ENCODE data around the gene PDGFC.

Gene PDGFC

DNA sequence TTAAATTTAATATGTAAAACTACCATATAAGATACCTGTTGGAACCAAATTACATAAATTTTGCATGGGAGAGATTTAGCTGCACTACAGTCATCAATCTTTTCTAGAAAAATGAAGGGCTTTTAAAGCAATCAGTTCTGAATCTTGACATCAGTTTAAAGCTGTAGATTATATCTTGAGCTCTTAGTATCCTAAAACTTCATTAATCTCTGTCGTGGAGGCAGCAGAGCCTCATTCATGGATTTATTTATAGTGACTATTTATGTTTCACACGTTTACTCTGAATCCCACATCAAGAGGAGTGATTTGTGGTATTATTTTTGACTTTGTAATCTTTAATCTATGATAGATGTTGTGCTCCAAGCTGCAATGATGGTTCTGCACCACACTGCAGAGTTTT, 175.9 kb downstream of the PDGFC start:
- Histone ChIP-seq H3K9me3 (ENCODE audit: control insufficient read depth, insufficient read depth, low read length) (no peaks in the 10 kb centered on the region), H3K36me3 (ENCODE audit: insufficient read depth, low read length) (no peaks in the 10 kb centered on the region), H3K9ac (ENCODE audit: low read depth, low read length) (no peak overlapping the region), H3K4me1 (ENCODE audit: insufficient read depth, low read length) (peaks cover 9% of the 10 kb centered on the region; the same call in 1 of the 2 replicates)

- Histone ChIP-seq H3K36me3 (ENCODE audit: insufficient read depth, low read length) (no peaks in the 10 kb centered on the region), H3K4me1 (ENCODE audit: insufficient read depth, low read length) (peaks cover 11% of the 10 kb centered on the region; the same call in 1 of the 2 replicates), H3K9ac (ENCODE audit: low read depth, low read length) (no peak overlapping the region), H3K9me3 (ENCODE audit: control insufficient read depth, insufficient read depth, low read length) (no peaks in the 10 kb centered on the region)
Measured at GRCh38 chr4:156794863-156795262, 176.7 kb downstream of the PDGFC start.

DNA sequence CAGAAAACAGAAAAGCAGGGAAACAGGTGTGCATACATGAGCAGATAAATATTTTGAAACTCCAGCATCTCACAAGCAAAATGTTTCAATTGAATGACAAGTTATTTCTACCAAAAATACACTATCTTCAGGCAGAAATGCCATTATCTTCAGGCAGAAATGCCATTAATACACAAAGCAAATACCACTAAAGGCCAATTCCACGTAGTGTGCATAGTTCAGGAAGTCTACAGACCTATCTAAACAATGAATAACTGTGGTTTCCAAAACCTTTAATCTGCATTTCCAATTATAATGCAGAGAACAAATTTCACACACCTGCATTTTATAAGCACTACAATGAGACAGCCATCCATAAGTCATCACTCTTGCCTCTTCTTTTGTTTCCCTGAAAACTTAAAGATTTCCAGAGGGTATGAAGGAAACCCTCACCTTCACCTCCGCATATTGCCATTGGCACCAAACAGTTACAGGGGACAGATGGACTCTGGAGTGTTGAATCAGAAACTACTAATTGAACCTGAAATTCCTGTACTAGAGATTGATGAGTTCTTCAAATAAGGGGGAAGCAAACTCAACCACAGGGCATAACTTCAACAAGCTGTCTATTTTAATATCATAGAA, 179.0 kb downstream of the PDGFC start:
- Histone ChIP-seq H3K4me1 (ENCODE audit: insufficient read depth, low read length) (peaks cover 3% of the 10 kb centered on the region; the same call in 1 of the 2 replicates), H3K9me3 (ENCODE audit: control insufficient read depth, insufficient read depth, low read length) (no peaks in the 10 kb centered on the region)

GRCh38 chr4:156790866-156791265, 180.7 kb downstream of the PDGFC start:
- no peaks in the 10 kb centered on the region for H3K9me3 ChIP-seq (ENCODE audit: control insufficient read depth, insufficient read depth, low read length)
- peaks cover 3% of the 10 kb centered on the region; the same call in 1 of the 2 replicates for H3K4me1 ChIP-seq (ENCODE audit: insufficient read depth, low read length)
- no peaks in the 10 kb centered on the region for H3K36me3 ChIP-seq (ENCODE audit: insufficient read depth, low read length)
- H3K9ac ChIP-seq (ENCODE audit: low read depth, low read length): no peak overlapping the region

More for the DNA sequence above, 179.0 kb downstream of the PDGFC start:
- H3K9ac ChIP-seq (ENCODE audit: low read depth, low read length): no peak overlapping the region
- H3K36me3 ChIP-seq (ENCODE audit: insufficient read depth, low read length): no peaks in the 10 kb centered on the region

DNA sequence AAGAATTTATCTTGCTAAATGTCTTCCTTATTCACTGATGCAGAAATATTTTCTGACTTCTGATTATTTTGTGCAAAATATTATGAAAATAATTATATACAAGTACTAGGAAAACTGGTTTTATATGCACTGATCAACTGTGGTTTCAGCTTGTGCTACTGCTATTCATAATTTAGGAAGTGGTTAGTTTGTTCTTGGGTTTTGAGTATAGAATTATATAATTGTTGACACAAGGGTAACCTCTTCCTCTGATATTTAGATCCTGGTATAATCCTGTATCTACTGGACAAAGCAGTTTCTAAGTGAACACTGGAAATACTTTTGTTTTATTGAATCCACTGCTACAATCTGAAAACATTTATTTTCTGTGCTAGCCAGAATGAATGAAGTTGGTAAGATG, 182.8 kb downstream of the PDGFC start:
- no peaks in the 10 kb centered on the region for H3K9me3 ChIP-seq (ENCODE audit: control insufficient read depth, insufficient read depth, low read length)
- H3K36me3 ChIP-seq (ENCODE audit: insufficient read depth, low read length): no peaks in the 10 kb centered on the region
- no peak overlapping the region for H3K9ac ChIP-seq (ENCODE audit: low read depth, low read length)
- H3K4me1 ChIP-seq (ENCODE audit: insufficient read depth, low read length): peaks cover 3% of the 10 kb centered on the region; the same call in 1 of the 2 replicates

DNA sequence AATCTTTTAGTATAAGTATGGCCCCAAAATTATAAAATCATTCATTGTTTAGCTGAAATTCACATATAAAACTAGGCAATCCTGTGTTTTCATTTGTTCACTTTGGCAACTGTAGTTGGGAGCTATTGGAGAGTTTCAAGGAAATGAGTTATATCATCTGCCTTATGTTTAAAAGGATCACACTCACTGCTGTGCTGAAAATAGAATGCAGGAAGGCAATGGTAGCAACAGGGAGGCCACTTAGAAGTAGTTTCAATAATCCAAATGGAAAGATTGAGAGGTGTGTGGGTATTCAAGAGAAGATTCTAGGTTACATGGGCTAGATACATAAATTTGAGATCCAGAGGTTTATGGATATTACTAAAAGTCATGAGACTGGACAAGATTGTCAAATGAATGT, 184.9 kb downstream of the PDGFC start:
- no peaks in the 10 kb centered on the region for H3K36me3 ChIP-seq (ENCODE audit: insufficient read depth, low read length)
- H3K9ac ChIP-seq (ENCODE audit: low read depth, low read length): no peak overlapping the region
- H3K9me3 ChIP-seq (ENCODE audit: control insufficient read depth, insufficient read depth, low read length): no peaks in the 10 kb centered on the region
- H3K4me1 ChIP-seq (ENCODE audit: insufficient read depth, low read length): 0 out of 2 replicates have a peak, but pooled peaks cover 3% of the 10 kb centered on the region

- Histone ChIP-seq H3K9me3 (ENCODE audit: control insufficient read depth, insufficient read depth, low read length) (no peaks in the 10 kb centered on the region), H3K4me1 (ENCODE audit: insufficient read depth, low read length) (no peaks in the 10 kb centered on the region), H3K9ac (ENCODE audit: low read depth, low read length) (no peak overlapping the region), H3K36me3 (ENCODE audit: insufficient read depth, low read length) (no peaks in the 10 kb centered on the region)
Measured at GRCh38 chr4:156784970-156785369, 186.6 kb downstream of the PDGFC start.

- Histone ChIP-seq H3K36me3 (ENCODE audit: insufficient read depth, low read length) (no peaks in the 10 kb centered on the region), H3K9ac (ENCODE audit: low read depth, low read length) (no peak overlapping the region), H3K4me1 (ENCODE audit: insufficient read depth, low read length) (peaks cover 6% of the 10 kb centered on the region; the same call in 1 of the 2 replicates), H3K9me3 (ENCODE audit: control insufficient read depth, insufficient read depth, low read length) (no peaks in the 10 kb centered on the region)
Measured at GRCh38 chr4:156783966-156784365, 187.6 kb downstream of the PDGFC start.

DNA sequence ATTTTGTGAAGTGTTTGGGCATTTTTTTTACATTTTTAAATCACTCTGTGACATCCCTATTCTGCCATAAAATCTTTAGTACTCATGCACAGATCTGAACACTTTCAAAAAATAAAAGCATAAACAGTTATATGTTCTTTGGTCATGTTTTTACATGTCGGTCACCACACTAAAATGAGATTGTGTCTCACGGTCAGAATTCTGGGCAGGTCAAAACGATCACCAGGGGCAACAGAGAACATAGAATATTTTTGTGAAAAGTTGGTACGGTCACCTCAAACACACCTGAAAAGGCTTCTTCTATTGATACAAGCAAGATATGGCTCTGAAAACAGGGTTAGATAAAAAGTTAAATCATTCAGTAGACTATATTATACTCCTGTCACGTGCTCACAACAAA, 189.1 kb downstream of the PDGFC start:
- H3K36me3 ChIP-seq (ENCODE audit: insufficient read depth, low read length): no peaks in the 10 kb centered on the region
- no peak overlapping the region for H3K9ac ChIP-seq (ENCODE audit: low read depth, low read length)
- no peaks in the 10 kb centered on the region for H3K9me3 ChIP-seq (ENCODE audit: control insufficient read depth, insufficient read depth, low read length)
- peaks cover 6% of the 10 kb centered on the region; the same call in 1 of the 2 replicates for H3K4me1 ChIP-seq (ENCODE audit: insufficient read depth, low read length)

GRCh38 chr4:156781852-156782251, 189.7 kb downstream of the PDGFC start:
- H3K4me1 ChIP-seq (ENCODE audit: insufficient read depth, low read length): peaks cover 6% of the 10 kb centered on the region; the same call in 1 of the 2 replicates

DNA sequence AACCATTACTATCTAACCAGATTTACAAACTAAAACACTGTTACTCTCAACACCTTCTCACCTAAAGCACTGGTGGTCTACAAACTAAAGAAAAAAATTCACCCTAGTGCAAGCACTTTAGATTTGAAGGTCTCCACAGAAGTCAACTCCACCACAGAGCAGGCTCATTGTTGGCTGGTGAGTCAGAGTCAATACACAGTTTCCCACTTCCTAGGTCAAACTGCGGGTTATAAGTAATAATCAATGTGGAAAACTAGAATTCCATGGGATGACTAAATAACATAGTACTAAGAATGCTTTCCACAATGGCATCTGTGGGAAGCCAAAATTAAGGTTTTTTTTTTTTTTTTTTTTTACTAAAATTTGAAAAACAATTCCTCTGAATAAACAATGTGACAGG, 191.8 kb downstream of the PDGFC start:
- Histone ChIP-seq H3K9ac (ENCODE audit: low read depth, low read length) (no peak overlapping the region), H3K4me1 (ENCODE audit: insufficient read depth, low read length) (peaks cover 6% of the 10 kb centered on the region; the same call in 1 of the 2 replicates), H3K9me3 (ENCODE audit: control insufficient read depth, insufficient read depth, low read length) (no peaks in the 10 kb centered on the region), H3K36me3 (ENCODE audit: insufficient read depth, low read length) (no peaks in the 10 kb centered on the region)

More at GRCh38 chr4:156781852-156782251, 189.7 kb downstream of the PDGFC start:
- H3K36me3 ChIP-seq (ENCODE audit: insufficient read depth, low read length): no peaks in the 10 kb centered on the region
- no peak overlapping the region for H3K9ac ChIP-seq (ENCODE audit: low read depth, low read length)
- H3K9me3 ChIP-seq (ENCODE audit: control insufficient read depth, insufficient read depth, low read length): no peaks in the 10 kb centered on the region

DNA sequence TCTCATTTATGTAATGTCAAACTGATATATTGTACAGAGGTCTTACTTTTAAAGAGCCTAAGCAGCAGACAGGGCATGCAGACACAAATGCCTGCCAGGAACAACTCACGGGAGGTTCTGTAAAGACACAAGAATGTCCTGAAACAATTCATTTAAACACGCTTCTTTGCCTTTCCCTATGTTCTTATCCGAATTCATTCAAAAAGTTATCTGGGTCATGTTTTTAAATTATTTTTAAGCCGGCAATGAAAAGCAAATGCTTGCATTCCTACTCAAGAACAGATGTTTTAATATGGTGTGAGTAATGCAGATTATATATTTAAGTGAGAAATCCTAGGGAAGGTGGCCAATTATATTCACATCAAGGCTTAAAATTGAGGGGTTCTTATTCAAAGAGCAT, 192.6 kb downstream of the PDGFC start:
- Histone ChIP-seq H3K9ac (ENCODE audit: low read depth, low read length) (no peak overlapping the region), H3K9me3 (ENCODE audit: control insufficient read depth, insufficient read depth, low read length) (no peaks in the 10 kb centered on the region), H3K4me1 (ENCODE audit: insufficient read depth, low read length) (peaks cover 6% of the 10 kb centered on the region; the same call in 1 of the 2 replicates), H3K36me3 (ENCODE audit: insufficient read depth, low read length) (no peaks in the 10 kb centered on the region)

GRCh38 chr4:156778606-156779005, 193.0 kb downstream of the PDGFC start:
- Histone ChIP-seq H3K36me3 (ENCODE audit: insufficient read depth, low read length) (no peaks in the 10 kb centered on the region), H3K9ac (ENCODE audit: low read depth, low read length) (no peak overlapping the region), H3K4me1 (ENCODE audit: insufficient read depth, low read length) (peaks cover 6% of the 10 kb centered on the region; the same call in 1 of the 2 replicates), H3K9me3 (ENCODE audit: control insufficient read depth, insufficient read depth, low read length) (no peaks in the 10 kb centered on the region)

DNA sequence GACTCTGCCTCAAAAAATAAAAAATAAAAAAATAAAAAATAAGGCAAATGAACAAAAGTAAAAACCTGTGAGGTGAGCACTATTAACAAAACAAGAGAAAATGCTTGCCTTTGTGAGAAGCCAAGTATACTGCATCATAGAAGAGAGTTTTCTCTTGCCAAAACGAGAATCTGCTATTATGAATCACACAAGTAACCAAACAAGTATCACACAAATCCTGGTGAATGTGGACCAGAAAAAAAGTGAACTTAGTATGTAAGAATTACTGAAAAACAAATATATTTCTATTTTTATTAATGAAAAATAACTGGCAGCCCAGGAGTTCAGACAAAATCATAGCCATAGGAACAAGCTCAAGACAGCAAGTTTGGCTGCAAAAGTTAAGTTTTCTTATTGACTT, 193.5 kb downstream of the PDGFC start:
- Histone ChIP-seq H3K9me3 (ENCODE audit: control insufficient read depth, insufficient read depth, low read length) (no peaks in the 10 kb centered on the region), H3K9ac (ENCODE audit: low read depth, low read length) (no peak overlapping the region), H3K4me1 (ENCODE audit: insufficient read depth, low read length) (peaks cover 6% of the 10 kb centered on the region; the same call in 1 of the 2 replicates), H3K36me3 (ENCODE audit: insufficient read depth, low read length) (no peaks in the 10 kb centered on the region)

- Histone ChIP-seq H3K9ac (ENCODE audit: low read depth, low read length) (no peak overlapping the region), H3K4me1 (ENCODE audit: insufficient read depth, low read length) (peaks cover 27% of the 10 kb centered on the region), H3K36me3 (ENCODE audit: insufficient read depth, low read length) (no peaks in the 10 kb centered on the region), H3K9me3 (ENCODE audit: control insufficient read depth, insufficient read depth, low read length) (no peaks in the 10 kb centered on the region)
Measured at GRCh38 chr4:156775813-156776212, 195.8 kb downstream of the PDGFC start.
